ENCODE results near the gene DMPK.

DMPK gene

DNA sequence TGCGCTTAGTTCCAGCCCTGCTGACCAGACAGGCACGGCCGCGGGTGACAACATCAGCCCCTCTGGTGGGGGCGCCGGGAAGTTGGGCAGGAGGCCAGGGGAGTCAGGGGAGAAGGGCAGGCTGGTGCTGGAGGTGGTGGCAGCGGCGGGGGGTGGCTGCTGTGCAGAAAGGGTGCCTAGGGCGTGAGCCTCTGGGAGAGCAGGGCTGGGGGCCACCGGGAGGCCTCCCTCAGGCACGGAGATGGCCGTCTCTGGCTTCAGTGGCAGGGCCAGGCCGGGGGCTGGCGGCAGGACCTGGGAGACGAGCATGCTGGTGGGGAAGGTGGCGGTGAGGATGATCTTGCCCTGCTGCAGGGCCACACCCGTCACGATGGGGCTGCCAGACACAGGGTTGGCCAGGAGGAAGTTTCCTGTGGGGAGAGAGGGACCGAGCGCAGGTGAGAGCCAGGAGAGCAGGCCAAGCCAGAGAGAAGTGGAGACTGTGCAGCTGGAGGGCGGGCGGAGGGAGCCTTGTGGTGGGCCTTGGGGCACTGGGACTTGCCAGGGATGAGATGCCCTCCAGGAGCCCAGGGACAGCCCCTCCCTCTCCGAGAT lies 16.5 kb downstream of the DMPK start:
- no peak overlapping the region for H3K4me3 ChIP-seq (replicated peaks; ENCODE audit: low read depth, low read length)
- TF ChIP-seq, protein P1, sequence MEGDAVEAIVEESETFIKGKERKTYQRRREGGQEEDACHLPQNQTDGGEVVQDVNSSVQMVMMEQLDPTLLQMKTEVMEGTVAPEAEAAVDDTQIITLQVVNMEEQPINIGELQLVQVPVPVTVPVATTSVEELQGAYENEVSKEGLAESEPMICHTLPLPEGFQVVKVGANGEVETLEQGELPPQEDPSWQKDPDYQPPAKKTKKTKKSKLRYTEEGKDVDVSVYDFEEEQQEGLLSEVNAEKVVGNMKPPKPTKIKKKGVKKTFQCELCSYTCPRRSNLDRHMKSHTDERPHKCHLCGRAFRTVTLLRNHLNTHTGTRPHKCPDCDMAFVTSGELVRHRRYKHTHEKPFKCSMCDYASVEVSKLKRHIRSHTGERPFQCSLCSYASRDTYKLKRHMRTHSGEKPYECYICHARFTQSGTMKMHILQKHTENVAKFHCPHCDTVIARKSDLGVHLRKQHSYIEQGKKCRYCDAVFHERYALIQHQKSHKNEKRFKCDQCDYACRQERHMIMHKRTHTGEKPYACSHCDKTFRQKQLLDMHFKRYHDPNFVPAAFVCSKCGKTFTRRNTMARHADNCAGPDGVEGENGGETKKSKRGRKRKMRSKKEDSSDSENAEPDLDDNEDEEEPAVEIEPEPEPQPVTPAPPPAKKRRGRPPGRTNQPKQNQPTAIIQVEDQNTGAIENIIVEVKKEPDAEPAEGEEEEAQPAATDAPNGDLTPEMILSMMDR (IDR thresholded peaks at IDR 0.05; ENCODE audit: low read depth, low read length, missing control alignments): no peak
- no peak for DNase-seq (ENCODE audit: extremely low read depth, low read depth)

DNA sequence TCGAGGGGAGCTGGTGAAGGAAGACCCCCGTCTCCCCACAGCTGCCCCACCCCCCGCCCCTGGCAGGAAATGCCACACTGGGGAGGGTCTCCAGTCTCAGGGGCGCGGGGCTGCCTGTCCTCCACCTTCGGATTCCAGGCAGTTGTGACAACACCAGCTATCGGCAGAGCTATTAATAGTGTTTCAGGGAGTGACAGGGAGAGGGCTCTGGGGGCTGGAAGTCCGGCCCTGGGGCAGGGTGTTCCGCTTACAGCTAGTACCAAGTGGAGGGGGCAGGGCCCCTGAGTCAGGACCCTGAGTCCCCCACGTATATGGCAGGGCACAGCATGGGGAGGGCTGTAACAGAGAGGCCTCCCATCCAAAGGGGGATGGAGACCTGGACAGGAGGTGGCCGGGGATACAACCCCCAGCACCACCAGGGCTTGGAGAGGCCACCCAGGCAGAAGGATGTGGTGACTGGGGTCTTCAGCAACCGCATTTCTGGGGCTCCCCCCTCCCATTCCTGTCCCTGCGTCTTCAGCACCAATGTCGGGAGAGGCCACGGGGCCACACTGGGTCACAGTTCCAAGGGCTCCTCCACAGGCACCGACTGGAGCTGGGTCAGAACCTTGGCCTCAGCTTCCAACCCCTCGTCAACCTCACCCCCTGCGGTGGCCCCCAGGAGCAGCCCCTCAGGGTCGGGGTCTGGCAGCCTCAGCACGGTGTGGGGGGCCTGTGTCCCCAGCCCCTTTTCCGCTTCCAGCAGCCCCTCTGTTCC lies 17.2 kb downstream of the DMPK start:
- no peak for DNase-seq (ENCODE audit: extremely low read depth, low read depth)
- TF ChIP-seq, protein P1 (IDR thresholded peaks at IDR 0.05; ENCODE audit: low read depth, low read length, missing control alignments): no peak
- H3K4me3 ChIP-seq (replicated peaks; ENCODE audit: low read depth, low read length): no peak overlapping the region

DNA sequence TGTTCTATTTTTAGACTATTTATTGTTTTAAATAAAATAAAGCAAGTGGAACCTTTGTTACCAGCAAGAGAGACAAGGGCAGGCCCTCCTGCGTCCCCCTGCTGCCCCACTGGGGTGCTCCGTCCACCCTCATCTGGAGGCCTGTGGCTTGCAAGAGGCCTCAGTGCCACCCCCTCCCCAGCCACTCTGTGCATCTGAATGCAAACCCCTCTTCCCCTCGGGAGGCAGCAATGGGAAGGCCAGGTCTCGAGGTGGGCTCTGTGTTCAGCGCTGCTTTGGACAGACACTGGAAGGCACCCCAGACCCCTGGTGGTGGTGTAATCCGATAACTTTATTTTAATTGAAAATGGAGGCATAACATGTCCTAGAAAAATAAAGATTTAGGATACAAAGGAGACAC lies 17.8 kb downstream of the DMPK start:
- H3K4me3 ChIP-seq (replicated peaks; ENCODE audit: low read depth, low read length): no peak overlapping the region
- no peak for DNase-seq (ENCODE audit: extremely low read depth, low read depth)
- TF ChIP-seq, protein P1 (IDR thresholded peaks at IDR 0.05; ENCODE audit: low read depth, low read length, missing control alignments): no peak

DNA sequence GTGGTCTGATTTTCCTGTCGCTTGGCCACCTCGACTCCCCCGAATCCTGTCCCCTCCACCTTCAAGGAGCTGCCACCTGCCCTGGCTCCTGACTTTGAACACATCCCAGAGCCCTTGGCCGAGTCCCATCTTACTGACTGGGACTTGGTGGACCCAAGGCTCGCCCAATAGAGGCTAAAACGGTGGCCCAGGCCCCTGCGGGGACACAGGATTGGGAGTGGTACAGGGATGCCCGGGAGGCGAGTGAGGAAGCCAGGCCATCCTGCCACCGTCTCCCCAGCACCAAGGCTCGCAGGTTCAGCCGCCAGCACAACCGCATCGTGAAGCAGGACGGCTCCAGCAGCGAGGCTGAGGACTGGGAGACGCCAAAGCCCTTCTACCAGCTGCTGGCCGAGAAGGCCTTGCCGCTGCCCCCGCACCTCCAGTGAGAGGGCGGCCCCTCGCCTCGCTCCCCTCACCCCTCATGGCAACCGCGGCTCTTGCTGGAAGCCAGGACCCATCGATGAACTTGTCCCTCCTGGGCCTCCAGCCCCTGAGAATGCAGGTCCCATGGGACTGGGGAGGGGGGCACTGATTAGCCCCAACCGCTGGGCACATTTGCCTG lies 18.5 kb downstream of the DMPK start:
- TF ChIP-seq, protein P1 (IDR thresholded peaks at IDR 0.05; ENCODE audit: low read depth, low read length, missing control alignments): no peak
- DNase-seq (ENCODE audit: extremely low read depth, low read depth): no peak
- no peak overlapping the region for H3K4me3 ChIP-seq (replicated peaks; ENCODE audit: low read depth, low read length)

DNA sequence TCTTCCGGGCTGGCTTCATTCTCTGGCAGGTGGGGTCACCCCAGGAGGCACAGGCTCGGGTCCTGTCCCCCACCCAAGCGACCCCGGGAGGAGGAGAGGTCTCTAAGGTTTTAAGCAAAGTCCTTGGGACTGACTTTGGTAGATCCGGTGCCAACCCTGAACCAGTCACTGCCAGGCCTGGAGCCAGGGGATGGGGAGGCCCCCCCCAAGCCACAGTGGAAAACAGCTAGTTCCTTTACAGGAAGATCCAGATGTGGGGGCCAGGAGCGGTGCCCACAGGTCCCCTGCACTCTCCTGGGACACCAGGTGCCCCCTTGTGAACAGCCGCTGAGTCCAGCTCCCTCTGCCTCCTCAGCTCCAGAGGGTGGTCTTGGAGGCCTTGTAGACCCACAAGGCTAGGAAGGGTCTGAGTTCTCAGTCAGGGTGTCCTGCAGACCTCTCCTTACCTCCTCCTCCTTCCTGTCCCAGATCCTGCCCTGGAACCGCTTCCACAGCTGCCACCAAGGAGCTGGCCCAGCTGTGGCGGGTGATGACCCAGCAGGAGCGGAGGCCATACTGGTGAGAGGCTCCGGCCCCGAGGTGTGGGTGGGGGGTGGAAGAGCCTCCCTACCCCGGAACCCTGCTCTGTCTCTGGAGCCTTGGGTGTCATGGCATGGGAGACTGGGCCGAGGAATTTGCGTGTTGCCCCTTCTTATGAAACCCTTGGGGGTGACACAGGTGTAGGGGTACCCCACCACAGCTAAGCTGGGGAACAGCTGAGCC lies 19.2 kb downstream of the DMPK start:
- DNase-seq (ENCODE audit: extremely low read depth, low read depth): no peak
- H3K4me3 ChIP-seq (replicated peaks; ENCODE audit: low read depth, low read length): no peak overlapping the region
- TF ChIP-seq, protein P1 (IDR thresholded peaks at IDR 0.05; ENCODE audit: low read depth, low read length, missing control alignments): no peak

DNA sequence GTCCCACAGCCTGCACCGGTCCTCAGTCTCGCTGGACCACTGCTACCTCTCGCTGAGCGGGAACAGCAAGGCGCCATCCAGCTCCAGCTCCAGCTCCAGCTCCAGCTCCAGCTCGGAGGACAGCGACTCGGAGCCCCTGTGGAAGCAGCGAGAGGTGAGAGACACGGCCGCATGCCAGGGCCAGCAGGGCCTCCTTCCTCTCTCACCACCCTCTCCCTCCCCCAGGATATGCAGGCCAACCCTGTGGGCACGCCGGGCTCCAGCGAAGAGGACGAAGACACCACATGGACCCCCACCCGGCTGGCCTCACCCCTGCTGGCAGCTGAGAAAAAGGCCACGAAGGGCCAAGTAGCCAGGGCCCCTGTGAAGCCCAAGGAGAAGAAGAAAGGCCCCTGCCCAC lies 20.6 kb downstream of the DMPK start:
- DNase-seq (ENCODE audit: extremely low read depth, low read depth): no peak
- TF ChIP-seq, protein P1 (IDR thresholded peaks at IDR 0.05; ENCODE audit: low read depth, low read length, missing control alignments): no peak
- H3K4me3 ChIP-seq (replicated peaks; ENCODE audit: low read depth, low read length): no peak overlapping the region

Data from HFF-Myc (cell line).